GM23248 (cell line): ENCODE data around the gene ERBB4. TPM values are rescaled to one million over a fixed set of nuclear protein-coding genes. Genes with fewer than 3 reads are reported as not detected.

Experiments
- DNase-seq: peaks from one replicate; pipeline ENCODE4 v3.0.0-alpha.2; 2015
- H2AFZ ChIP-seq: fragments of 200-600 bp; sonication (generic); 2 replicates; pipeline ENCODE4 v1.6.1; 2016; ENCODE audit warnings: antibody characterized with exemption
- H3F3A ChIP-seq: fragments of 200-600 bp; sonication (generic); 2 replicates; pipeline ENCODE4 v1.6.1; 2016; ENCODE audit warnings: mild to moderate bottlenecking, antibody characterized with exemption, mixed run types; ENCODE audit not compliant: insufficient read depth
- H3K27ac ChIP-seq: fragments of 200-600 bp; sonication (generic); 2 replicates; pipeline ENCODE4 v1.5.1; 2016; ENCODE audit warnings: mild to moderate bottlenecking
- H3K27me3 ChIP-seq: fragments of 200-600 bp; sonication (generic); replicated peaks from 2 replicates; pipeline ENCODE4 v1.6.1; 2016; ENCODE audit warnings: mild to moderate bottlenecking; ENCODE audit not compliant: insufficient read depth
- H3K36me3 ChIP-seq: fragments of 200-600 bp; sonication (generic); 2 replicates; pipeline ENCODE4 v1.6.1; 2016; ENCODE audit warnings: low read depth, mild to moderate bottlenecking
- H3K4me1 ChIP-seq: fragments of 200-600 bp; sonication (generic); 2 replicates; pipeline ENCODE4 v1.6.1; 2016; ENCODE audit warnings: mild to moderate bottlenecking; ENCODE audit not compliant: insufficient read depth
- H3K4me2 ChIP-seq: fragments of 200-600 bp; sonication (generic); one replicate; pipeline ENCODE4 v1.6.1; 2016; ENCODE audit warnings: mild to moderate bottlenecking; ENCODE audit not compliant: unreplicated experiment
- H3K4me3 ChIP-seq: fragments of 200-600 bp; sonication (generic); 2 replicates; pipeline ENCODE4 v1.5.1; 2016; ENCODE audit warnings: mild to moderate bottlenecking
- H3K79me2 ChIP-seq: fragments of 200-600 bp; sonication (generic); 2 replicates; pipeline ENCODE4 v1.6.1; 2016; ENCODE audit warnings: mild to moderate bottlenecking; ENCODE audit not compliant: insufficient read depth
- H3K9ac ChIP-seq: fragments of 200-600 bp; sonication (generic); 2 replicates; pipeline ENCODE4 v1.6.1; 2016; ENCODE audit warnings: mild to moderate bottlenecking
- H3K9me2 ChIP-seq: fragments of 200-600 bp; sonication (generic); 2 replicates; pipeline ENCODE4 v1.6.1; 2016; ENCODE audit warnings: mixed run types, mild to moderate bottlenecking, moderate library complexity; ENCODE audit not compliant: insufficient read depth
- H3K9me3 ChIP-seq: fragments of 200-600 bp; sonication (generic); one replicate; pipeline ENCODE4 v1.6.1; 2017; ENCODE audit warnings: low read depth
- H4K20me1 ChIP-seq: fragments of 200-600 bp; sonication (generic); 2 replicates; pipeline ENCODE4 v1.6.0; 2016; ENCODE audit not compliant: insufficient read depth
- EZH2 ChIP-seq: fragments of 200-600 bp; sonication (generic); IDR thresholded peaks from 2 replicates; pipeline ENCODE4 v1.6.1; 2018; ENCODE audit warnings: antibody characterized with exemption, mild to moderate bottlenecking; ENCODE audit not compliant: insufficient read depth, poor library complexity, severe bottlenecking
- EZH2phosphoT487 ChIP-seq: fragments of 200-600 bp; sonication (generic); IDR thresholded peaks from 2 replicates; pipeline ENCODE4 v1.6.1; 2018; ENCODE audit warnings: antibody characterized with exemption, moderate library complexity, mild to moderate bottlenecking, low read depth; ENCODE audit not compliant: insufficient read depth
- WGBS, 2 experiments: methylation state at CpG; one replicate each; pipeline ENCODE4 v1.1.6; 2015 to 2017; ENCODE audit warnings: low lambda C conversion rate in 2 of 2, low coverage in 1 of 2; ENCODE audit errors: missing lambda C conversion rate in 2 of 2; 5-methylcytosine and 5-hydroxymethylcytosine counted together
- in situ Hi-C: fragments of 300-500 bp; cut with MboI; formaldehyde crosslinking; loops from 2 replicates; pipeline ENCODE4 v1.15.0; 2020
- polyA plus RNA-seq: library from polyadenylated mRNA; unstranded; fragments of >200 nt; fragmentation: Nextera tagmentation; extraction: Ambion mirVana; gene quantifications from 2 replicates; pipeline ENCODE4 v1.2.1, GENCODE V29; 2016
- total RNA-seq: library from RNA; depleted of rRNA; stranded (reverse); fragments of >200 nt; shearing (Covaris generic); gene quantifications from 2 replicates; pipeline ENCODE4 v1.2.3, GENCODE V29; 2014

ERBB4 gene
- total and polyA plus RNA-seq, 2 experiments from 2014 or later = not detected

GRCh38 chr2:212348501-212348900 lies 190.1 kb downstream of the ERBB4 start:
- H3K9me2 ChIP-seq = no peaks in the 10 kb centered on the region
- no peaks in the 10 kb centered on the region for H3K79me2 ChIP-seq
- H2AFZ ChIP-seq = no peak overlapping the region
- no peaks in the 10 kb centered on the region for H3F3A ChIP-seq
- no peak overlapping the region for H3K4me2 ChIP-seq
- no peaks in the 10 kb centered on the region for H3K4me1 ChIP-seq
- no peaks in the 10 kb centered on the region for H3K36me3 ChIP-seq
- H3K4me3 ChIP-seq = no peak overlapping the region
- H3K9me3 ChIP-seq = no peaks in the 10 kb centered on the region
- 52 to 55% methylated on average over 4 of the region's 4 CpGs for WGBS, 2 experiments
- no peak overlapping the region for H3K9ac ChIP-seq
- no peaks in the 10 kb centered on the region for H4K20me1 ChIP-seq
- DNase-seq = no peak
- no peak overlapping the region for H3K27ac ChIP-seq
- TF ChIP-seq EZH2 = no peak
- H3K27me3 ChIP-seq = no peaks in the 10 kb centered on the region
- in situ Hi-C loops = no loop called here

- H3K27ac ChIP-seq = no peak overlapping the region
- no peak overlapping the region for H3K9ac ChIP-seq
- H3F3A ChIP-seq = no peaks in the 10 kb centered on the region
- in situ Hi-C loops = no loop called here
- H3K79me2 ChIP-seq = no peaks in the 10 kb centered on the region
- DNase-seq = no peak
- no peaks in the 10 kb centered on the region for H3K4me1 ChIP-seq
- H3K27me3 ChIP-seq = no peaks in the 10 kb centered on the region
- no peak overlapping the region for H3K4me3 ChIP-seq
- H2AFZ ChIP-seq = no peak overlapping the region
- H3K9me3 ChIP-seq = no peaks in the 10 kb centered on the region
- no peak overlapping the region for H3K4me2 ChIP-seq
- TF ChIP-seq EZH2phosphoT487 (no peak), EZH2 (no peak)
- no peaks in the 10 kb centered on the region for H3K36me3 ChIP-seq
- WGBS, 2 experiments = 54 to 60% methylated on average over 2 of the region's 2 CpGs
- no peaks in the 10 kb centered on the region for H3K9me2 ChIP-seq
- H4K20me1 ChIP-seq = no peaks in the 10 kb centered on the region
These were observed 191.7 kb downstream of the ERBB4 start for GRCh38 chr2:212346865-212347264.

GRCh38 chr2:212345966-212346365 lies 192.6 kb downstream of the ERBB4 start:
- Histone ChIP-seq H3K4me2 (no peak overlapping the region), H3K9ac (no peak overlapping the region), H3K27ac (no peak overlapping the region), H3K4me1 (no peaks in the 10 kb centered on the region), H3K9me3 (no peaks in the 10 kb centered on the region), H2AFZ (no peak overlapping the region), H3K4me3 (no peak overlapping the region), H3K9me2 (no peaks in the 10 kb centered on the region), H3K27me3 (no peaks in the 10 kb centered on the region), H3F3A (no peaks in the 10 kb centered on the region), H4K20me1 (no peaks in the 10 kb centered on the region), H3K79me2 (no peaks in the 10 kb centered on the region), H3K36me3 (no peaks in the 10 kb centered on the region)
- in situ Hi-C loops = no loop called here
- WGBS, 2 experiments = 0 to 4% methylated on average over 1 of the region's 1 CpG
- TF ChIP-seq EZH2 (no peak), EZH2phosphoT487 (no peak)
- no peak for DNase-seq

GRCh38 chr2:212344131-212344530 lies 194.5 kb downstream of the ERBB4 start:
- H3K9me2 ChIP-seq = no peaks in the 10 kb centered on the region
- no peak overlapping the region for H3K4me3 ChIP-seq
- H2AFZ ChIP-seq = no peak overlapping the region
- H3K27me3 ChIP-seq = no peaks in the 10 kb centered on the region
- no peak for DNase-seq
- H3K27ac ChIP-seq = no peak overlapping the region
- 79 to 86% methylated on average over 2 of the region's 2 CpGs for WGBS, 2 experiments
- H3K79me2 ChIP-seq = no peaks in the 10 kb centered on the region
- in situ Hi-C loops = no loop called here
- H3K36me3 ChIP-seq = no peaks in the 10 kb centered on the region
- H3K9ac ChIP-seq = no peak overlapping the region
- no peaks in the 10 kb centered on the region for H4K20me1 ChIP-seq
- no peak overlapping the region for H3K4me2 ChIP-seq
- H3K9me3 ChIP-seq = no peaks in the 10 kb centered on the region
- TF ChIP-seq EZH2phosphoT487 = no peak
- no peak for TF ChIP-seq EZH2
- H3F3A ChIP-seq = no peaks in the 10 kb centered on the region
- no peaks in the 10 kb centered on the region for H3K4me1 ChIP-seq

GRCh38 chr2:212343167-212343566 lies 195.4 kb downstream of the ERBB4 start:
- Histone ChIP-seq H3K9me3 (no peaks in the 10 kb centered on the region), H2AFZ (no peak overlapping the region), H3K4me1 (no peaks in the 10 kb centered on the region), H3K9ac (no peak overlapping the region), H4K20me1 (no peaks in the 10 kb centered on the region), H3K4me2 (no peak overlapping the region), H3K4me3 (no peak overlapping the region), H3K36me3 (no peaks in the 10 kb centered on the region), H3F3A (no peaks in the 10 kb centered on the region), H3K79me2 (no peaks in the 10 kb centered on the region), H3K27me3 (no peaks in the 10 kb centered on the region), H3K9me2 (no peaks in the 10 kb centered on the region), H3K27ac (no peak overlapping the region)
- TF ChIP-seq EZH2phosphoT487 (no peak), EZH2 (no peak)
- in situ Hi-C loops = no loop called here
- no peak for DNase-seq
- WGBS, 2 experiments = 88 to 89% methylated on average over 2 of the region's 2 CpGs
